OCI-LY1 (cell line): ENCODE measurements around the gene TRPV4.

Experiments
- CTCF ChIP-seq: fragments of 200-600 bp; sonication (generic), shearing (Covaris generic); IDR thresholded peaks from 2 replicates; pipeline ENCODE4 v1.5.1; 2017; ENCODE audit warnings: mild to moderate bottlenecking, antibody characterized with exemption, low read length, moderate library complexity, mixed read lengths
- EZH2 ChIP-seq: fragments of 200-600 bp; sonication (generic), shearing (Covaris generic); IDR thresholded peaks from 2 replicates; pipeline ENCODE4 v1.8.0; 2017; ENCODE audit warnings: borderline replicate concordance, mixed run types, mild to moderate bottlenecking, antibody characterized with exemption, low read length, moderate library complexity, mixed read lengths

- TF ChIP-seq CTCF (no peak), EZH2 (no peak)
These were observed at the start of gene TRPV4 for GRCh38 chr12:109833307-109834189.
